Pancreas (tissue), 10 donors: ENCODE data around the gene ASTN1. TPM values are rescaled to one million over a fixed set of nuclear protein-coding genes. Genes with fewer than 3 reads are reported as not detected.

ENCODE experiments used
- ATAC-seq, 4 donors: fragments of 200-7000 bp; cut with Tn5 transposase; one replicate each; pipeline versions ENCODE4 v1.8.0 to v1.9.1; 2020; ENCODE audit warnings: mild to moderate bottlenecking in 4 of 4, moderate library complexity in 4 of 4
- DNase-seq, 6 donors: peaks; one replicate each; pipeline ENCODE4 v3.0.0-alpha.2; 2020
- FAIRE-seq: peaks from 2 replicates; lab custom pipeline; 2012; peaks lifted over from hg19 to GRCh38; lab: Jason Lieb, UNC
- H3K27ac ChIP-seq, 4 donors: fragments of 200-600 bp; sonication (generic); 1 replicate in 3 of 4; 2 replicates in 1 of 4; pipeline versions ENCODE4 v1.5.0 to v1.8.0; 2020
- H3K27me3 ChIP-seq, 4 donors: fragments of 200-600 bp; one replicate each; pipeline ENCODE4 v1.8.0; 2021
- H3K36me3 ChIP-seq, 3 donors: fragments of 200-600 bp; sonication (generic) in 1 of 3; one replicate each; pipeline versions ENCODE4 v1.5.0 to v1.8.0; 2020 to 2021
- H3K4me1 ChIP-seq, 3 donors: fragments of 200-600 bp; one replicate each; pipeline ENCODE4 v1.8.0; 2021
- H3K4me3 ChIP-seq, 4 donors: fragments of 200-600 bp; sonication (generic) in 2 of 4; one replicate each; pipeline versions ENCODE4 v1.5.0 to v1.8.0; 2020 to 2021
- H3K9me3 ChIP-seq, 4 donors: fragments of 200-600 bp; one replicate each; pipeline ENCODE4 v1.8.0; 2021
- WGBS, 2 donors: extraction: QIAGEN DNeasy Blood & Tissue Kit; methylation state at CpG; one replicate each; pipeline ENCODE4 v1.1.7; 2013; 5-methylcytosine and 5-hydroxymethylcytosine counted together
- intact Hi-C, 3 donors: fragments of 100-400 bp; cut with DNase I; formaldehyde crosslinking; loops; one replicate each; pipeline versions ENCODE4 v1.11.1 to v1.14.2; 2022
- polyA plus RNA-seq, 2 donors: library from polyadenylated mRNA; stranded (reverse); fragments of 200-250 nt; gene quantifications; one replicate each; pipeline ENCODE4 v1.2.3, GENCODE V29; 2013
- total RNA-seq, 6 donors: library from RNA; stranded (reverse); fragmentation: NEBNext Ultra II Directional in 4 of 6; extraction: Animal tissue kit (Norgen Biotek cat#: 25700) in 4 of 6; gene quantifications; one replicate each; pipeline versions ENCODE4 v1.2.1 to v1.2.4, GENCODE V29; 2021 to 2023
- TF ChIP-seq, protein P1 (sequence below), 4 donors: fragments of 200-600 bp; sonication (generic) in 3 of 4; IDR thresholded peaks; one replicate each; pipeline versions ENCODE4 v1.5.0 to v1.8.0; 2021; ENCODE audit warnings: antibody characterized with exemption in 4 of 4
- donor health status: healthy with polysubstance abuse.
- donor health status: DM: no; HTN: no; CAD: no; lungs with moderate emphysema.
- donor health status: DM: no; HTN: no; CAD: no.
- donor health status: control.
- donor health status: control.
- donor health status: Bipolar disorder and iron deficiency.
- donor health status: DM: yes; HTN: yes; CAD: no.
- donor health status: DM: no; HTN: no; CAD: no.
- donor health status: DM: no; HTN: no; CAD: no.
- donor health status: DM: yes; HTN: yes; CAD: no.

Gene ASTN1
- total and polyA plus RNA-seq, 8 donors, result 0.11 to 0.77 (median 0.32) TPM

DNA sequence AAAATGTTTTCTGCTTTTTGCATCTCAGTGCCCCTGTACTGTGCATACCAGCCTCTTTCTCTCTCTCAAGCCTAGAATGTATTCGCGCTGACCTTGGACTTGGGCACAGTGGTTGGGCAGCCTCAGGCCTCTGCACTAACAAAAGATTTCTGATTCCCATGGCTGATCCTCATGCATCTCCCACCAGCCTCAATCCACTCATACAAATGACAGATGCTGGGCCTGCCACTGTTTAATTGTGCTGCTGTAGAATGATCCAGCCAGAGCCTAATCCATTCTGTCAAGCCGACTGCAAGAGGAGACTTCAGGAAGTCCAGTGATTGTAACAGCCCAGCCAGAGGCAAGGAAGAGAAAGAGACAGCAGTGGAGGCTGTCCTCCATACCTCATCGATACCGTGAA lies 180.8 kb downstream of the ASTN1 start:
- H3K36me3 ChIP-seq, result no peaks in the 10 kb centered on the region
- no peaks in the 10 kb centered on the region for H3K27me3 ChIP-seq
- DNase-seq, result no peak
- ATAC-seq, result no peak
- H3K4me3 ChIP-seq, result no peak overlapping the region
- TF ChIP-seq, protein P1, sequence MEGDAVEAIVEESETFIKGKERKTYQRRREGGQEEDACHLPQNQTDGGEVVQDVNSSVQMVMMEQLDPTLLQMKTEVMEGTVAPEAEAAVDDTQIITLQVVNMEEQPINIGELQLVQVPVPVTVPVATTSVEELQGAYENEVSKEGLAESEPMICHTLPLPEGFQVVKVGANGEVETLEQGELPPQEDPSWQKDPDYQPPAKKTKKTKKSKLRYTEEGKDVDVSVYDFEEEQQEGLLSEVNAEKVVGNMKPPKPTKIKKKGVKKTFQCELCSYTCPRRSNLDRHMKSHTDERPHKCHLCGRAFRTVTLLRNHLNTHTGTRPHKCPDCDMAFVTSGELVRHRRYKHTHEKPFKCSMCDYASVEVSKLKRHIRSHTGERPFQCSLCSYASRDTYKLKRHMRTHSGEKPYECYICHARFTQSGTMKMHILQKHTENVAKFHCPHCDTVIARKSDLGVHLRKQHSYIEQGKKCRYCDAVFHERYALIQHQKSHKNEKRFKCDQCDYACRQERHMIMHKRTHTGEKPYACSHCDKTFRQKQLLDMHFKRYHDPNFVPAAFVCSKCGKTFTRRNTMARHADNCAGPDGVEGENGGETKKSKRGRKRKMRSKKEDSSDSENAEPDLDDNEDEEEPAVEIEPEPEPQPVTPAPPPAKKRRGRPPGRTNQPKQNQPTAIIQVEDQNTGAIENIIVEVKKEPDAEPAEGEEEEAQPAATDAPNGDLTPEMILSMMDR (IDR thresholded peaks at IDR 0.05), result no peak
- H3K4me1 ChIP-seq, result no peaks in the 10 kb centered on the region
- no peak overlapping the region for H3K27ac ChIP-seq
- intact Hi-C loops, result no loop called here
- 73 to 74% methylated on average over 5 of the region's 5 CpGs for WGBS, 2 donors
- FAIRE-seq, result no peak
- H3K9me3 ChIP-seq, result no peaks in the 10 kb centered on the region

DNA sequence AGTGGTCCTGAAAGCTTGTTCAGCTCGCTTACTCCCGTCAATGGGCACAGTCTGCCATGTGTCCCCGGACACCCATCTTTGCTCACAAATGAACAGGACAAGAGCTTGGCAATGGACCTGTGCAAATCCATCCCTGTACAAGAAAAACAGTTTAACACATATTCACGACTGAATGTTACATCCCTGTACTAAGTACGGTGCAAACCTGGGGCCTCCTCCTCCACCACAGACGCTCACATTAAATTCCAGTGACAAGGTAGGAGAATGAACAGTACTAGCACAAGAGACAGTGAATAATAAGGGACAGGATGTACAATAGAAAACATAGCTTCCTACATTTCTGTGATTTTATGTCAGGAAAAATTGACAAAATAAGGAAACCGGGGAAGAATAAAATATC lies 187.7 kb downstream of the ASTN1 start:
- no peaks in the 10 kb centered on the region for H3K4me1 ChIP-seq
- intact Hi-C loops, result no loop called here
- ATAC-seq, result no peak
- no peak overlapping the region for H3K27ac ChIP-seq
- TF ChIP-seq, protein P1 (IDR thresholded peaks at IDR 0.05), result no peak
- H3K36me3 ChIP-seq, result no peaks in the 10 kb centered on the region
- no peak overlapping the region for H3K4me3 ChIP-seq
- no peak for FAIRE-seq
- H3K9me3 ChIP-seq, result no peaks in the 10 kb centered on the region
- no peaks in the 10 kb centered on the region for H3K27me3 ChIP-seq
- no peak for DNase-seq
- 82 to 90% methylated on average over 7 of the region's 7 CpGs for WGBS, 2 donors

DNA sequence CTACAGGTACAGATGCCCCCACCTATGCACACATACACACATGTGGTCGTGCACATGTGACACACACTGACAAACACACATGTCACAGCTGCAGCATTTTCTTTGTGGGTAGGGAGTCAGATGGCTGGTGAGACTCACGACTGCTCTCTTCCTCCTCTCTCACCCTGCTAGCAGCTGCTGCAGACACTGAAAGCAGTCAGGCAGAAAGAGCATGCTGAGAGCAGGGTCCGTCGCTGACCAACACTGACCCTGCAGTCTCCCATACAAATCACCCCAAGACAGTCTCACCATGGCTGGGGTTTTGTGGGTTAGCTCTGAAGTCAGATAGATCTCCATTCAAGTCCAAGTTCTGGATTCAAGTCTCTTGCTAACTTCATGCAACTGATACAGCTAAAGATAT lies 188.3 kb downstream of the ASTN1 start:
- no peak for FAIRE-seq
- Histone ChIP-seq H3K4me1 (no peaks in the 10 kb centered on the region), H3K36me3 (no peaks in the 10 kb centered on the region), H3K27ac (no peak overlapping the region), H3K4me3 (no peak overlapping the region), H3K27me3 (no peaks in the 10 kb centered on the region), H3K9me3 (no peaks in the 10 kb centered on the region)
- intact Hi-C loops, result no loop called here
- no peak for DNase-seq
- no peak for ATAC-seq
- WGBS, 2 donors, result 45 to 60% methylated on average over 4 of the region's 4 CpGs
- TF ChIP-seq, protein P1 (IDR thresholded peaks at IDR 0.05), result no peak

DNA sequence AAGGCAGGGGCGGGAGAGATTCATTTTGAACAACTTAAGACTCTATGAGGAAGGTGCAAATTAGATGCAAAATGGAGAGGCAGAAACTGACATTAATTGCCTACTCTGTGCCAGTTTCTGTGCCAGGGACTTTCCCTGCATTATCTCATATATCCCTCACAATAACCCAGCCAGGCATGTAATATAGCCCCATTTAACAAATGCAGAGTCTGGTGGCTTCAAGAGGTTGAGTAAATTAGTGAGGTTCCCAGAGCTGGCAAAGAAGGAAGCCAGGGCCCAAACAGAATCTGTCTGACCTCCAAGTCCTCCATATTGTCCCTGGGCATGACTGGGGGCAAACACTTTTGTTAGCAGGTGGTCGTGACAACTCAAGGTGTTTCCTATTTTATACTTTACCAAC lies 199.8 kb downstream of the ASTN1 start:
- Histone ChIP-seq H3K4me1 (no peaks in the 10 kb centered on the region), H3K27me3 (no peaks in the 10 kb centered on the region), H3K36me3 (no peaks in the 10 kb centered on the region), H3K9me3 (no peaks in the 10 kb centered on the region), H3K4me3 (no peak overlapping the region), H3K27ac (no peak overlapping the region)
- intact Hi-C loops, result no loop called here
- DNase-seq (no peak), FAIRE-seq (no peak), ATAC-seq (no peak)
- TF ChIP-seq, protein P1 (IDR thresholded peaks at IDR 0.05), result no peak
- WGBS, 2 donors, result 66 to 83% methylated on average over 2 of the region's 2 CpGs

DNA sequence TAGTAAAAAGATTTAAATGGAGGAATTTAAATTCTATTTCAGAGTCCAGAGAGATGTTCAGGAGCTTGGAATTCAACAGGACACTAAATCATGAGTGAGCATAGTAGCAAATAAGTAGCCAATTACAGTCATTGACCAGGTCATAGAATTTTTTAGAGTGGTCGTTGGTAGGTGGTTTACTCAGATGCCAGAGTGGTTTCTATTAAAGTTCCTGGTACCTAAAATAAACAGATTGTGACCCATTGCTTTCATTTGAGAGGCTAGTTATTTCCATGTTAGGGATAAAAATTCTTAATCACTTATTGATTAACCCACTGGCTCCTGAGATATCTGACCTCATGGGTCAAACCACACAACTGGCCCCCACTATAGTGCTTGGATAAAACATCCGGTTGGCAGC lies 201.3 kb downstream of the ASTN1 start:
- ATAC-seq (no peak), DNase-seq (no peak), FAIRE-seq (no peak)
- H3K4me3 ChIP-seq, result no peak overlapping the region
- H3K36me3 ChIP-seq, result no peaks in the 10 kb centered on the region
- TF ChIP-seq, protein P1 (IDR thresholded peaks at IDR 0.05), result no peak
- no peaks in the 10 kb centered on the region for H3K4me1 ChIP-seq
- 51 to 75% methylated on average over 2 of the region's 2 CpGs for WGBS, 2 donors
- no peaks in the 10 kb centered on the region for H3K27me3 ChIP-seq
- no peaks in the 10 kb centered on the region for H3K9me3 ChIP-seq
- H3K27ac ChIP-seq, result no peak overlapping the region
- intact Hi-C loops, result no loop called here
